ENCODE results near the gene CYGB. TPM values are rescaled to one million over a fixed set of nuclear protein-coding genes. Genes with fewer than 3 reads are reported as not detected.

The CYGB gene
- total RNA-seq, 1 experiment from 2014 or later: 4.4 TPM

GRCh38 chr17:76542984-76543383, 5.5 kb upstream of the CYGB start:
- Histone ChIP-seq H3K4me1 (replicated peaks) (peaks cover 42% of the 10 kb centered on the region), H3K27me3 (replicated peaks) (peaks cover 6% of the 10 kb centered on the region), H3K36me3 (no peaks in the 10 kb centered on the region), H3K9me3 (replicated peaks) (peaks cover 2% of the 10 kb centered on the region; the same call in 1 of the 2 replicates), H3K27ac (no peak overlapping the region), H3K4me3 (no peak overlapping the region)
- DNase-seq (ENCODE audit: low read depth in 1 of 2, low spot score in 2 of 2): no peak

GRCh38 chr17:76542566-76542971, 5.1 kb upstream of the CYGB start:
- Histone ChIP-seq H3K9me3 (replicated peaks) (peaks cover 3% of the 10 kb centered on the region; the same call in 1 of the 2 replicates), H3K27me3 (replicated peaks) (peaks cover 7% of the 10 kb centered on the region), H3K36me3 (no peaks in the 10 kb centered on the region), H3K4me1 (replicated peaks) (peaks cover 43% of the 10 kb centered on the region), H3K4me3 (no peak overlapping the region), H3K27ac (no peak overlapping the region)
- no peak for DNase-seq (ENCODE audit: low read depth in 1 of 2, low spot score in 2 of 2)

- H3K9me3 ChIP-seq (replicated peaks): peaks cover 3% of the 10 kb centered on the region; the same call in 1 of the 2 replicates
- DNase-seq (ENCODE audit: low read depth in 1 of 2, low spot score in 2 of 2): peak in 1 of 2 experiments; percentile 40
- peaks cover 7% of the 10 kb centered on the region for H3K27me3 ChIP-seq (replicated peaks)
- H3K4me1 ChIP-seq (replicated peaks): peaks cover 41% of the 10 kb centered on the region
- H3K4me3 ChIP-seq: no peak overlapping the region
- no peak overlapping the region for H3K27ac ChIP-seq
- no peaks in the 10 kb centered on the region for H3K36me3 ChIP-seq
These were observed 4.4 kb upstream of the CYGB start for GRCh38 chr17:76541739-76542454.

DNA sequence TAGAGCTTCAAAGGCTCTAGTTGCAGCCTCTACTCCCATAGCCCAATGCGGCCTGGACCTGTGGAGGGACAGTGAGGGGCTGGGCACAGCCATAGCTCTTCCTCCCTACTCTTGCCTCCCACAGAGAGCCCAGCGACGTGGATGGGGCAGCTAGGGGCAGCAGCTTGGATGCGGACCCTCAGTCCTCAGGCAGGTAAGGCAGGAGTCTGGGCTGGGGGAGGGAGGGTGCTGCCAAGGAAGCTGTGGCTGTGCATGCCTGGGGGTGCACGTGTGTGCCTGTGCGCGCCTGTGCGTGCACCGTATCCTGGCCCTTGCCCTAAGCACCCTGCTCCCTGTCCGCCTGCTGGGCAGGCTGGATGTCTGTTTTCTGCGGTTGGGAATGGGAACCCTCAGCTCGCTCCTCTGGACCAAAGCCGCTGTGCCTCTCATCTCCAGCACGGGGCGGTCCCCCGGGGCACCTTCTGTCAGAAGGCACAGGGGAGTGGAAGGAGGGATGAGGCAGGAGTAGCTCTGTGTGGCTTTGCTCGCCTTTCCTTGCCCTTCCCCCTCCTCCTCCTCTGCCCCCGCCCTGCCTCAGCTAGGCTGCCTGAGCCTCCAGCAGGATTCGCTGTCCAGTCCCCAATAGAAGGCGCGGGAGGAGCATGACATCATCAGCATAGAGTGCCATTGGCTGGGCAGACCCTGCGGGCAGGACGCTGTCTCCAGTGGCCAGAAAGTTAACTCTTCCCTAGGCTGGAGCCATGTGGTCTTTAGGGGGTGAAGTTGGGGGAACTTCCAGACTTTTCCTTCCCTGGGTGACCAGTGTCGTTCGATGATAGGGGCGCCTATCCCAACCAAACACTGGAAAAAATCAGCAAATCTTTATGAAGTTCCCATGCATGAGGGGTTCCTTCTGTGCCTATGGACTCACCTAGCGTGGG, 3.1 kb upstream of the CYGB start:
- no peak overlapping the region for H3K27ac ChIP-seq

DNA sequence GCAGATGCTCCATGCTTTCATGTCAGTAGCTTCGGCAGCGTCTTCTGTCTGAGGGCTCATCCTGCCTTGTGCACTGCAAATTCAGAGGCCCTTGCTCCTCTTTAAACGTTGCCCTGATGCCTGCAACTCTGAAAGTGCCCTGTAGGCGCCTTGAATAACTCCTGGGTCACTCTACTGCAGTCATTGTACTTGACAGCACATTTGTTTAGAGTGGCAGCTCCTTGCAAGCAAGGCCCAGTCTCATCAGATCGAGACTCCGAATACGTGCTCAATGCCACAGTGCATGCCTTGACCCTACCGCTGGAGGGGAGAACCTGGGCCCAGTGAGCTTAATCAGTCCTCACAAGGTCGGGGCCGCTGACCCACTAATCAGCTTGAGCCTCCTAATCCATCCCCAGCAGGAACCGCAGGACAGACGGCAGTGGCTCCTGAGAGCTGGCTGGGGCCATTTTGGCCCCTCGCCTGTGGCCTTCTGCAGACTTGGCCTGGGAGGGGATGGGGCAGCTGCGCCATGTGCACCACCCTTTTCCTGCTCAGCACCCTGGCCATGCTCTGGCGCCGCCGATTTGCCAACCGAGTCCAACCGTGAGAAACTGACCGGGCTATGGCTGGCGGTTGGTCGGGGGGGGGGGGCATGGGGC, 2.2 kb upstream of the CYGB start, which contains the start of gene PRCD:
PRCD (plus strand) TSS at position 414 of the 641 bp plus-strand sequence; CDS start at position 512, 98 bp downstream.
- peaks cover 25% of the 10 kb centered on the region for H3K4me1 ChIP-seq (replicated peaks)
- peaks cover 7% of the 10 kb centered on the region for H3K27me3 ChIP-seq (replicated peaks)
- peak in 1 of 2 experiments; percentile 44 for DNase-seq (ENCODE audit: low read depth in 1 of 2, low spot score in 2 of 2)
- H3K27ac ChIP-seq: no peak within 1 kb of the TSS
- no peaks in the 10 kb centered on the region for H3K36me3 ChIP-seq
- peaks cover 3% of the 10 kb centered on the region; the same call in 1 of the 2 replicates for H3K9me3 ChIP-seq (replicated peaks)
- H3K4me3 ChIP-seq: peak within 1 kb of the TSS; percentile 15

More for the DNA sequence above, 3.1 kb upstream of the CYGB start:
- Histone ChIP-seq H3K4me3 (peak overlapping the region; percentile 15), H3K4me1 (replicated peaks) (peaks cover 28% of the 10 kb centered on the region), H3K9me3 (replicated peaks) (peaks cover 3% of the 10 kb centered on the region; the same call in 1 of the 2 replicates), H3K36me3 (no peaks in the 10 kb centered on the region), H3K27me3 (replicated peaks) (peaks cover 7% of the 10 kb centered on the region)
- peak; percentile 91 to 99 for DNase-seq (ENCODE audit: low read depth in 1 of 2, low spot score in 2 of 2)

DNA sequence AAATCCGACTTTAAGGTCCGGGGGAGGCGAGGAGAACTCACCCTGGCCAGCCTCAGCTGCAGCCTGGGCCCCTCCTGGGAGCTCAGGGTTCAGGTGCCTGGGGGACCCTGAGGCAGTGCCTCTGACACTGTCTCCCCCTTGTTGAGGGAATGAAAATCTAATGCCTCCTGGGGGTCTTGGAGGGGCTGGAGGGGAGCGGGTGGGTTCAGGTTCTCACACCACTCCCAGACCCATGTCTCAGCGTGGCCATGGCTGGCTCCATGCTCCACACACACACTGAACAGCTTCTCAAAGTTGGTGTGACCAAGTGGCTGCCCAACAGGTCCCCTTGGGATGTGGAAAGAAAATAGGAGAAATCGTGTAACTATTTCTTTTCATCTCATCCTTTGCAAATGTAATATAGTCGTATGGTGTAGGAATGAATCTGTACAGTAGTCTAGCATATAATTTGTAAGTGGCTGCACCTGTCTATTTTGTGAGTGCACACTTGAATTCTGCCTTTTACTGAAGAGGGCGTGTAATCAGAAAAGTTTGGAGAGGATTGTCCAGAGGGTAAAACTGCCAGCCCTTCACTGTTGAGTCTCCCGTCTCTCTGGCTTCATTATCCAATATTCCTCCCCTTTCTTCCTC, 1.5 kb upstream of the CYGB start:
- peaks cover 7% of the 10 kb centered on the region for H3K27me3 ChIP-seq (replicated peaks)
- no peak overlapping the region for H3K27ac ChIP-seq
- H3K4me1 ChIP-seq (replicated peaks): peaks cover 25% of the 10 kb centered on the region
- no peaks in the 10 kb centered on the region for H3K36me3 ChIP-seq
- no peak for DNase-seq (ENCODE audit: low read depth in 1 of 2, low spot score in 2 of 2)
- no peak overlapping the region for H3K4me3 ChIP-seq
- peaks cover 3% of the 10 kb centered on the region; the same call in 1 of the 2 replicates for H3K9me3 ChIP-seq (replicated peaks)

GRCh38 chr17:76538281-76538931, 897 bp upstream of the CYGB start:
- peaks cover 25% of the 10 kb centered on the region for H3K4me1 ChIP-seq (replicated peaks)
- DNase-seq (ENCODE audit: low read depth in 1 of 2, low spot score in 2 of 2): no peak
- H3K27me3 ChIP-seq (replicated peaks): peaks cover 7% of the 10 kb centered on the region
- H3K9me3 ChIP-seq (replicated peaks): peaks cover 3% of the 10 kb centered on the region; the same call in 1 of the 2 replicates
- H3K4me3 ChIP-seq: peak overlapping the region; percentile 36
- H3K36me3 ChIP-seq: no peaks in the 10 kb centered on the region
- no peak overlapping the region for H3K27ac ChIP-seq

DNA sequence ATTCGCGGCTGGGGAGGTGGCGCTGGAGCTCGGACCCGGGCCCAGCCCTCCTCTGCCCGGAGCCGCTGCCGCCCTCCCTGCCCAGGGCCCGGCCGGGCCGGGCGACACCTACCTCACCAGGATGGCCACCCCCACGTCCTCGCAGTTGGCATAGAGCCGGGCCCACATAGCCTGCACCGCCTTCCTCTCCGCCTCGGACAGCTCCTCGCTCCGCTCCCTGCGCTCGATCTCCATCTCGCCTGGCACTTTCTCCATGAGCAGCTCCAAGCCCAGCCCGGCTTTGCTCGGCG, 276 bp downstream of the CYGB start:
- Histone ChIP-seq H3K4me1 (replicated peaks) (peaks cover 30% of the 10 kb centered on the region), H3K27me3 (replicated peaks) (peaks cover 7% of the 10 kb centered on the region), H3K4me3 (peak overlapping the region; percentile 36), H3K36me3 (no peaks in the 10 kb centered on the region), H3K9me3 (replicated peaks) (peaks cover 3% of the 10 kb centered on the region; the same call in 1 of the 2 replicates), H3K27ac (no peak overlapping the region)
- no peak for DNase-seq (ENCODE audit: low read depth in 1 of 2, low spot score in 2 of 2)

DNA sequence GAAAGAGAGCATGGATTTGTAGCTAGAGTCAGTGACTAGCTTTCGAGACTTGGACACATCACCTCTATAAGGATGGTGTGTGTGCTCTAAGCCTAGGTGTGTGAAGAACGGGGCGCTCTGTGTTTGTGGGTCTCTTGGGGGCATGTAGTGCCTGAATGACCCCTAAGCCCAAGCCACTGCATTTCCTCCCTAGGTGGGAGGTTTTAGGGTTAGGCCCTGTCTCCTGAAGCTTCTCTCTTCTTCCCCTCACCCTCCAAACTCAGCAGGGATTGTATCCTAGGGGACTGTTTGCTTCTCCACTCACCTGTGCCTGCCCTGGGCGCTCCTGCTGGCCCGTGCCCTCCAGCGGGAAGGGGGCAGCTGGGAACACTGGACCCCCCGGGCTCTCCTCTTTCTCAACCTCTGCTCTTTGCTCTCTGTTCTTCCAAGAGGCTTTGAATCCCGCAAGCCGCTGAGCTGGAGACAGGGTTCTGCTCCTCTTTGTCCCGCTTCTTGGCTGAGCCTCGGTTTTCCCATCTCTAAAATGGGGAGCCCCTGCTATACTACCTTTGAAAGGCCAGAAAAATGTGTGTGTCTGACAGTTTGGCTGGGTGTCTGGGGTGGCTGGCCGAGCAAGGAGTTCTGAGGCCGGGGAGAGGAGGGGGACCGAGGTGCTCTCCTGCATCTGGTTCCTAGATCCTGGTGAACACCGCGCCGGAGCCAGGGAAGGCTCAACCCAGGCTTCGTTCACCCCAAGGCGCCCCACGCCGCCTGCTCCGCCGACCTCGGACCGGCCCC, 810 bp downstream of the CYGB start:
- Histone ChIP-seq H3K9me3 (replicated peaks) (peaks cover 3% of the 10 kb centered on the region; the same call in 1 of the 2 replicates), H3K4me3 (peak overlapping the region; percentile 36), H3K36me3 (no peaks in the 10 kb centered on the region), H3K4me1 (replicated peaks) (peaks cover 35% of the 10 kb centered on the region), H3K27me3 (replicated peaks) (peaks cover 7% of the 10 kb centered on the region), H3K27ac (no peak overlapping the region)
- DNase-seq (ENCODE audit: low read depth in 1 of 2, low spot score in 2 of 2): no peak

DNA sequence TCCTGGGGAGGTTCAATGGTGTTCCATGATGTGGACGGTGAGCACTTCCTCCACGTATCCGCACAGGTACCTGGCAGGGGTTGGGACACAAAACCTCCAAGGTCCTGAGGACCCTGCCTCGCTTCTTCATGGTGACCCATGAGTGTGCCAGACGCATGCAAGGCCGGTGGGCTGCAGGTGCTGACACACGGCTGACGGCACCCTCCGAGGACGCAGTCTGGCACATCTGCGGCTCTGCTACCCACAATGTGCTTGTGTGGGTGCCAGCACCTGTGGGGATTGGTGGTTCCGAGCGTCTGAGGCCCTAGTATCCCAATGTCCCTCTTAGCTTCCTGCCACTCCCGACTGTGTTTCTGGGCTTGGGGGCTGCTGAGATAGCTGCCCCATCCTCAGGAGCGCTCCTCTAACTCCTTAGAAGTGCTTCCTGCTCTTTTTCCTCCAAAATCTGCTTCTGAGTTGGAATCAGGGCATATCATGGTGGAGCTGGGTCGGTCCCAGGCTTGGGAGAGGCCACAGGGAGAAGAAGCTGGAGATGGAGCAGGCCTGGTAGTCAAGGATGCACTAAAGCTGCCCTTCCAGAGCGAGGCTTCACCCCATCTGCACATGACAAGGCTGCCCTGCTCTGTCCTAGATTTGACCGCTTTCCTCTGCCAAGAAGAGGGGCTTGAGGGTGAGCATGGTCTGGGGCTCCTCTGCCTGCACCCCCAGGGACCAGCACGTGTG, 1.6 kb downstream of the CYGB start:
- peaks cover 3% of the 10 kb centered on the region; the same call in 1 of the 2 replicates for H3K9me3 ChIP-seq (replicated peaks)
- DNase-seq (ENCODE audit: low read depth in 1 of 2, low spot score in 2 of 2): no peak
- no peak overlapping the region for H3K4me3 ChIP-seq
- H3K27me3 ChIP-seq (replicated peaks): peaks cover 7% of the 10 kb centered on the region
- no peaks in the 10 kb centered on the region for H3K36me3 ChIP-seq
- no peak overlapping the region for H3K27ac ChIP-seq
- peaks cover 38% of the 10 kb centered on the region for H3K4me1 ChIP-seq (replicated peaks)

DNA sequence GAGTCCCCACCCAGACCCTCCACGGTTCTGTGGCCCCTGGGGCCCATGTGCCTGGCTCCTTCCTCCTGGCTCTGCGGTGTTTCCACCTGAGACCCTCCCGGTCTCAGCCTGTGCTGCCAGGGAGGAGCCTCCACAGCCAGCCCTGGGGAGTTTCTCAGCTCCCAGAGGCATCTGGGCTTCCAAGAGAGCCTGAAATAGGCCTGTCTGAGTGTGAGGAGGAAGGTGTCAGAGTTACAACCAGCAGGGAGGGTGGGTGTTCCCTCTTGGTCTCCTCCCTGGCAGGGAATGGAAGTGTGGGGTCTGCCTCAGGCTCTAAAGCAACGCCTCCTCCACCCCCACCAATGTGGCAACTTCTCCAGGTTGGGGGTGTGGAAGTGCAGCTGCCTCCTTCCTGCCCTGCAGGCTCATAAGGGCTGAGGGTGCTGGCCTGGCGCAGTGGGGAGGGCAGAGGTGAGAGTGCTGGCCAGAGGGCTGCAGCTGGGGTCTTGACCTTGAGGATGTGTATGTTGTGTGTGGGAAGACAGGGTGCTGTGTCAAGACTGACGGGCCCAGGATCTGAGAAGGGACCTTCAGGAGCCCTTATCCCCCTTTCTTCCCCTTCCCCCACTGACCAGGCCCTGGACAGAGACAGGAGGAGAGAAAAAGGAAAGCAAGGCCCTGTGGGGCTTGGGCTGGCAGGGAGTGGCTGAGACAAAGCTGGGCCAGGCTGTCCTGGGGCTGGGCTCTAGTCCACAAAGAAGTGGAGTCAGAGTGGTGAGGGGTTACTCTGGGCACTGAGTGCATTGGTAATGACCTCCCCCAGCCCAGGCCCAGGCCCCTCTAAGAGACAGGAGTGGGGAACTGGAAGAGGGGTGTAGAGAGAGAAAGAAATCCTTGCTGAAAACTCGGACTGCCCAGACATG, 2.4 kb downstream of the CYGB start:
- peak in 1 of 2 experiments; percentile 43 for DNase-seq (ENCODE audit: low read depth in 1 of 2, low spot score in 2 of 2)
- Histone ChIP-seq H3K27ac (no peak overlapping the region), H3K9me3 (replicated peaks) (peaks cover 3% of the 10 kb centered on the region; the same call in 1 of the 2 replicates), H3K27me3 (replicated peaks) (peaks cover 7% of the 10 kb centered on the region), H3K4me3 (no peak overlapping the region), H3K36me3 (no peaks in the 10 kb centered on the region), H3K4me1 (replicated peaks) (peaks cover 39% of the 10 kb centered on the region)
